ENCODE results near the gene NUP160.
"Not testable (repeated sequence)": the region's sequence is repeated elsewhere in the genome, so short reads cannot be mapped to it uniquely, and the experiment has no call there.

Gene NUP160

DNA sequence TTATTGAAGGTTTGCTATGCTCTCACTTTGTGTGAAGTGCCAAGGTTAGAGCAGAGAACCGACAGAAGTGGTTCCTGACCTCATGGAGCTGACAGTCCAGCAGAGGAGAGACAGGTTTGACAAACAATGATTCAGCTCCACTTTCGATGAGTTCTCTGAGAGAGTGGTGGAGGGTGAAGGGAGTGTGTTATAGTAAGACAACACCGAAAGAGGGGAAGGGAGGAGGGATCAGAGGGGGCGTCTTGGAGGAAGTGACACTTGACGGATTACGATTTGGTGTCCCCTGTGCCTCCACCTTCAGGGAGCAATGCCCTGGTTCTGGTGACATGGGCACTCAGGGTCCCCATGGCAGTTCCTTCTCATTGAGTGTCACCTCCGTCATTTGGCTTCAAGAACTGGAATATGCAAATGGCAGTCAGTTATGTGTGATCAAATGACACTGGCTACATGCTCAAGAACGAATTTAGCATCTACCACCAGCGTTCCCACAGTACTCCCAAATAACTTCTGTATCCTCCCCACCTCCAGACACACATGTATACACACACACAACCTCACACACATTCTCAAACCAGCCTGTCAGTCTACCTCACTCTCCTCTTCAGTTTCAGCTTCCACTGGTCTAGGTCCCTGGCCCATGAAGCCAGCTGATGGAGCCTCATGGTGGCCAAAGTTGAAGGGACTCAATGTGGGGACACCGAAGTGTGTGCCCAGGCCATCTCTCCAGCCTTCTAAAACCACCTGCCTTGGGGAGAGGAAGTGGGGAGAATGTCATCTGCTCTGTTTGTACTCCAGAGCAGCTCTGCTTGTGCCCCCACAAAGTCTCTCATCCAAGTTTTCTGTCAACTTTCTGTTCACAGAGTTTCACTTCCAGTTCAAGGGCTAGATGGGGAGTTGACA, 31.4 kb upstream of the NUP160 start:
- DNase-seq (ENCODE audit: low read depth in 1 of 2, low spot score in 1 of 2): no peak
- in situ Hi-C loops (cut with HindIII; ENCODE audit: low pct_unique_long_range_greater_than_20kb, low sequenced_read_pairs): no loop called here
- TF ChIP-seq JUND (IDR thresholded peaks at IDR 0.05; ENCODE audit: low read depth): no peak

DNA sequence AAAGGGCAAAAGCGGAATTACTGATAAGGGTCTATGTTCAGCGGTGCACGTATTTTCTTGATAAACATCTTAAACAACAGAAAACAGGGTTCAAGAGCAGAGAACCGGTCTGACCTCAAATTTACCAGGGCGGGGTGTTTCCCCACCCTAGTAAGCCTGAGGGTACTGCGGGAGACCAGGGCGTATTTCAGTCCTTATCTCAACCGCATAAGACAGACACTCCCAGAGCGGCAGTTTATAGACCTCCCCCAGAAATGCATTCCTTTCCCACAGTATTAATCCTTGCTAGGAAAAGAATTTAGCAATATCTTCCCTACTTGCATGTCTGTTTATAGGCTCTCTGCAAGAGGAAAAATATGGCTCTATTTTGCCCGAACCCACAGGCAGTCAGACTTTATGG, 27.7 kb upstream of the NUP160 start:
- in situ Hi-C loops (cut with HindIII; ENCODE audit: low pct_unique_long_range_greater_than_20kb, low sequenced_read_pairs): not testable (repeated sequence)
- DNase-seq (ENCODE audit: low read depth in 1 of 2, low spot score in 1 of 2): peak in 1 of 2 experiments; percentile 39

DNA sequence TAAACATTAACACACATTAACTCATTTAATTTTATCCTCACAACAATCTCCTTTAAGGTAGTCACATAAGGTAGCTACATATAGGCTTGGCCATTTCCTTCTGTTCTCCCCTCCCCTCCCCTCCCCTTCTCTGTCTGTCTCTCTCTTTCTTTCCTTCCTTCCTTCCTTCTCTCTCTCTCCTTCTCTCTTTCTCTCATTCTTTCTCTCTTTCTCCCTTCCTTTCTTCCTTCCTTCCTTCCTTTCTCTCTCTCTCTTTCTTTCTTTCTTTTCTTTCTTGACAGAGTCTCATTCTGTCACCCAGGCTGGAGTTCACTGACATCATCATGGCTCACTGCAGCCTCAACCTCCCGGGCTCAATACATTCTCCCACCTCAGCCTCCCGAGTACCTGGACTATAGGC, 22.3 kb upstream of the NUP160 start:
- TF ChIP-seq JUND (IDR thresholded peaks at IDR 0.05; ENCODE audit: low read depth): no peak
- in situ Hi-C loops (cut with HindIII; ENCODE audit: low pct_unique_long_range_greater_than_20kb, low sequenced_read_pairs): no loop called here
- DNase-seq (ENCODE audit: low read depth in 1 of 2, low spot score in 1 of 2): no peak

DNA sequence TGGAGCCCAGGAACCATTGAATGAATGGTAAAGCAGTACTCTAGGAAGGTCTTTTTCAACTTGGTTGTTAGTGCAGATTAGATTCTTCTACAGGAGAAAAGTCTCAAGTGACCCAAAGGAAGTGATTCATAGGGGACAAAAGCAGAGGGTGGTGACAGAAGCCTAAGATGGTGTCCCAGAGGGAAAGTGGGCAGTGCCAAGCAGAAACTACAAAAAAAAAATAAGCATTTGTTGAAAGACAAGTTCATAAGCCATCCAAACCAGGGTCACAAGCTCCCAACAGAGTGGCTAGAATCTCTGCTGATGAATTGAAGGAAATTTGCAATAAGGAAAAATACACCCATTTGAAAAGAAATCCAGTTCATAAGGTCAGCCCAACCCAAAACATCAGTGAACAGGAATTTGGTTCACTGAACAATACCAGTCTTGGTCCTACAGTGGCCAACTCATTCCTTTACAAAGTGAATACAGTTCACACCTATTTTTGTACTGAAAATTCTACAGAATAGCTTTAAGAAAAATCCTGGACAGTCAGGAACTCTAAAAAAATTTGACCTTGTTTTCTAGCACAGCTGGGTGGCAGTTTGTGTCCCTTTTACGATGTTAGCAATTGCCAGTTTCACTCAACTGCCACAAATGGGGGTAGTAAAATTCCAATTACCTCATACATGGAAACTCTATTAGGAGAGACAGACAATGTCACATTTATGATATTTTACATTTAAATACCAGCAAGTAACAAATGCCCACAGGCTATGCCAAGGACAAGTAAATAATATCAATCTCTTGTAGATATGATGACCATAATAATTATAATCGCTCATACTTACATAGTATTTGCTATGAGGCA, 21.6 kb upstream of the NUP160 start:
- in situ Hi-C loops (cut with HindIII; ENCODE audit: low pct_unique_long_range_greater_than_20kb, low sequenced_read_pairs): no loop called here
- no peak for DNase-seq (ENCODE audit: low read depth in 1 of 2, low spot score in 1 of 2)
- no peak for TF ChIP-seq JUND (IDR thresholded peaks at IDR 0.05; ENCODE audit: low read depth)

DNA sequence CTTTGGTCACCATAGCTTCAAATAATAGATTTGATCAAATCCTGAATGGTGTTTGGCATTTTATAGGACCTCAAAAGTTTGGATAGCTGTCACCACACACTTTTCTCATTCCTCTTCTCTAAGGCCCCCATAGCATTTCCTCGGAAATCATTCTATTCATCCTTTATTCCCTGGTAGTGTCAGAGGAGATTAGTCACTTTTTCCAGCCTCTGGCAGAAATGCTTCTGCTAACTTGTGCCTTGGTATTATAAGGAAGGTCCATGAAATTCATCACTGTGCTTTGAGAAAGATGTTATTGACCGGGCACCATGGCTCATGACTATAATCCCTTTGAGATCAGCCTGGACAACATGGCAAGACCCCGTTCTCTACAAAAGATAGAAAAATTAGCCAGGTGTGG, 19.7 kb upstream of the NUP160 start:
- in situ Hi-C loops (cut with HindIII; ENCODE audit: low pct_unique_long_range_greater_than_20kb, low sequenced_read_pairs): no loop called here
- no peak for TF ChIP-seq JUND (IDR thresholded peaks at IDR 0.05; ENCODE audit: low read depth)
- no peak for DNase-seq (ENCODE audit: low read depth in 1 of 2, low spot score in 1 of 2)

DNA sequence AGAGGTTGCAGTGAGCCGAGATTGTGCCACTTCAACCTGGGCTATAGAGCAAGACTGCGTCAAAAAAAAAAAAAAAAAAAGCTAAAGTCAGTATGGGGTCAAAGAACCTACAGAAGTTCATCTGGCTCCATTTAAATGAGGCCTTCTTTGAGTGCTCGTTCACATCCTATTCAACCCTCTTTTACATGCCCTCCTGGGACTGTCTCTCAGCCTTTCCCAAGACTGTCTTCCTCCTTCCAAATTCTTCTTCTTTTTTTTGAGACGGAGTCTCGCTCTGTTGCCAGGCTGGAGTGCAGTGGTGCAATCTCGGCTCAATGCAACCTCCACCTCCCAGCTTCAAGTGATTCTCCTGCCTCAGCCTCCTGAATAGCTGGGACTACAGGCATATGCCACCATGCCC, 18.7 kb upstream of the NUP160 start:
- in situ Hi-C loops (cut with HindIII; ENCODE audit: low pct_unique_long_range_greater_than_20kb, low sequenced_read_pairs): not testable (repeated sequence)

DNA sequence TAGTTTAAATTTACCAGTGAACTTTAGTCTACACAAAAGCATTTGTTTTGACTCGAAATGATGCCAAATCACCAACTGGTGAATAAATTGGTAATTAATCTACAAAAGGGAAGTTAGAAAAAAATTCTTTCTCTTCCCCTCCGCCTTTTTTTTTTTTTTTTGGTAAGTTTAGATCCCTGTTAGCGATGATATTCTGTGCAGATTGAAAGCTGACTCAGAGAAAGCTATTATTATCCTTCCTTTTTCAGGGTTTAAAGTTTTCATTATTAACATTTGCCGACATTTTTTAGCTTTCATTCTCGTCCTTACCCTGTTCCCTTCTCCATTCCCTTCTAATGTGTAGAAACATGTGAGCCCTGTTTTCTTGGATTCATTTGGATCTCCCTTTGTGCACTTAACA, 16.8 kb upstream of the NUP160 start:
- no peak for DNase-seq (ENCODE audit: low read depth in 1 of 2, low spot score in 1 of 2)
- in situ Hi-C loops (cut with HindIII; ENCODE audit: low pct_unique_long_range_greater_than_20kb, low sequenced_read_pairs): no loop called here
- no peak for TF ChIP-seq JUND (IDR thresholded peaks at IDR 0.05; ENCODE audit: low read depth)

More for the DNA sequence above, 18.7 kb upstream of the NUP160 start:
- DNase-seq (ENCODE audit: low read depth in 1 of 2, low spot score in 1 of 2): not testable (repeated sequence)

DNA sequence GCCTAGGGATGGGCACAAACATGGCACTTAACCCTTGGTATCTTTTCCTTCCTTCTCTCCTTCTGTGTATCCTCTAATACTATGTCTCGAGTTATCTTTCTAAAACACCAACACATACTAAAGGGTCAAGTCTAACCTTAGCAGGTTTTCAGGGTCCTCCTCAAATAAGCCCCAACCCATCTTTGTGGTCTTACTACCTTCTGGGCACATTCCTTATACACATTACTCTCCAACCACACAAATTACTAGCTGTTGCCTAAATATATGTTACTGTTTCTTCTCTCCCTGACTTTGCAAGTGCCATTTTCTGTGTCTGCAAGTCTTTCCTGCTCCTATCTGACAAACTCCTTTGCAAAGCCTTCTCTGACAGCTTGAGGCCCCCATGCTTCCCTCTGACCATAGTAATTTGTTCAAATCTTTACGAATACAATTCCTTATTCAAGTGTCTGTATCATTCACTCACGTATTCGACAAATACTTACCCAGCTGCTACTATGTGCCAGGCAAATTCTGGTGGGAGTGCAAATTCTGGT, 15.8 kb upstream of the NUP160 start:
- in situ Hi-C loops (cut with HindIII; ENCODE audit: low pct_unique_long_range_greater_than_20kb, low sequenced_read_pairs): no loop called here
- TF ChIP-seq JUND (IDR thresholded peaks at IDR 0.05; ENCODE audit: low read depth): no peak
- no peak for DNase-seq (ENCODE audit: low read depth in 1 of 2, low spot score in 1 of 2)

DNA sequence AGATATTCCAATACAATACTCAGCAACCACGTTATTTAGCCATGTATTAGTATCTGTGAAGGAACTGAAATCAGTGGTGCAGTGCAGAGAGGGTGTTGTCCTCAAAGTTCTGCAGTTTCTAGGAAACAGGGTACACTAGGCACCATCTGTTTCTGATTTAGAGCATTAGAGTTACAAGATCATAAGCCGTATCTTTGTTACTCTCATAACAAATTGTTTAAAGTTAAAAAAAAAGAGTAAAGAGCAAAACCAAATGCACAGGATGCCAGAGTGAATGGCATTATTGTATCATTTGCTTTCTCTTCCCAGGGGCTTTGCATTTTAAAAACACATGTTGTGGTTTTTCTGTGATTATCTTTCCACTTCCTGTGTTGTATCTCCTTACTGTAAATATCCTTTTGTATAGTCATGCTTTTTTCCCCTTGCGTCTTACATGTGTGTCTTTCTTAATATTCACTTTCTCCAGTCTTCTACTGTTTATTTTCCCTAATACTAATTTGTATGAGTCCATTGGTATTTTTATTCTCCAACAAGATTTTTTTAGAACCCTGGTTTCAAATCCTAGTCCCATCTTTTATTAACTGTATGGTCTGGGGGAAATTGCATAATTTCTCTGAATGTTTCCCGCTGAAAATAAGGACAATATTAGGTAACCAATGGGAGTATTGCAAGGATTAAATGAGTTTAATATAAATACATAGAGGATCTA, 15.2 kb upstream of the NUP160 start:
- no peak for DNase-seq (ENCODE audit: low read depth in 1 of 2, low spot score in 1 of 2)
- no peak for TF ChIP-seq JUND (IDR thresholded peaks at IDR 0.05; ENCODE audit: low read depth)
- in situ Hi-C loops (cut with HindIII; ENCODE audit: low pct_unique_long_range_greater_than_20kb, low sequenced_read_pairs): no loop called here

DNA sequence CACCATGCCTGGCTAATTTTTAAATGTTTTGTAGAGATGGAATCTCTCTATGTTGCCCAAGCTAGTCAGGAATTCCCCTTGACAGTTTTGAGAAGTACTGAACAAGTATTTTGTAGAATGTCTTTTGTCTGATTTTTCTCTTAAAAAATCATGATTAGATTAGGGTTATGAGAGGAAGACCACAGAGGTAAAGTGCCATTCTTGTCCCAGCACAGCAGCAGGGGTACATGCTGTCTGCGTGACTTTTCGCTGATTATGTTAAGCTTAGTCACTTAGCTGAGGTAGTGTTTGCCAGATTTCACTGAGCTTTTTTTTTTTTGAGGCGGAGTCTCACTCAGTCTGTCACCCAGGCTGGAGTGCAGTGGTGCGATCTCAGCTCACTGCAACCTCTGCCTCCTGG, 13.6 kb upstream of the NUP160 start:
- DNase-seq (ENCODE audit: low read depth in 1 of 2, low spot score in 1 of 2): no peak
- in situ Hi-C loops (cut with HindIII; ENCODE audit: low pct_unique_long_range_greater_than_20kb, low sequenced_read_pairs): no loop called here
- no peak for TF ChIP-seq JUND (IDR thresholded peaks at IDR 0.05; ENCODE audit: low read depth)

DNA sequence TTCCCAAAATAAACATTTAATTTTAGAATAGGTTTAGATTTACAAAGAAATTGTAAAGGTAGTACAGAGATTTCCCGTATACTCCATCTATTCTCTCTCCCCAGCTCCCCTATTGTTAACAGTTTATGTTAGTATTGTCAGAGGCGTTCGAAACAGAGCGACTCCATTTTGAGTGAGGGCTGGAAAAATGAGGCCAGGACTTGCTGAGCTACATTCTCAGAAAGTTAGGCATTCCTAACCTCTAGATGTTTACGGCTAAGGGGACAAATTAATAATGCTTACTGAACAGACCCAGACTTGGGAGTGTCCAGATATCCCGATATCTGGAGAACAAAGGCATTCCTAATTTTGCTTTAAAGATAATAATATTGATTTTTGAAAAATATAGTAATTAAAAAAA, 12.4 kb upstream of the NUP160 start:
- peak in 1 of 2 experiments; percentile 51 for DNase-seq (ENCODE audit: low read depth in 1 of 2, low spot score in 1 of 2)
- in situ Hi-C loops (cut with HindIII; ENCODE audit: low pct_unique_long_range_greater_than_20kb, low sequenced_read_pairs): no loop called here
- TF ChIP-seq JUND (IDR thresholded peaks at IDR 0.05; ENCODE audit: low read depth): no peak

DNA sequence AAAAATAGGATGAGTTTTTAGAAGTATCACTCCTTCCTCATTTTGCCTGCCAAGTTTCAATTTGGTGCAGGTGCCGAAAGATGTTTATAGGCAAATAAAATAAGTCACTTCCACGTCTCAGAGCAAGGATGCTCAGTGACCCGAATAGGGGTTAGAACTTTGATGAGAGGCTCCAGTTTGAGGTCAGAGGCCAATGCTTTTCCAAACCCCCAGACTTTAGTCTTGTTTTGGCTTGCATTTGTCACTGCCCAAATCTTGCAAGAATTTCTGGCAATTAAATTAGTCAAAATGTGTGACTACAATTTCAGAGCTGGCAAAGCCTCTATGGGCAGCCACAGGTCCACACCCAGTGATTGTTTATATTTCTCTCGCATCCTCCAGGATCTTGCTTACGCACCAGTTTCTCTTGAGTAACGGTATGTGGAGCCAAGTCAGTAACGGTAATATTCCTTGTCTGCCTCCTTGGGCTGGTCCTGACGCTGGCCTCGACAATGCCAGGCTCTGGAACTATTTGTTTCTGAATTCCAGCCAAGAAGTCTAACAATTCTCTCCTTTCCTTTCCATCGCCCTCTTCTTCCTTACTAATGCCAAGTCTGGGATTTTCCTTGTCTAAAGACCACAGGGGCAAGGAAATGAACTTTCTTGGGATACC, 9.9 kb upstream of the NUP160 start:
- in situ Hi-C loops (cut with HindIII; ENCODE audit: low pct_unique_long_range_greater_than_20kb, low sequenced_read_pairs): no loop called here
- peak in 1 of 2 experiments; percentile 19 for DNase-seq (ENCODE audit: low read depth in 1 of 2, low spot score in 1 of 2)
- no peak for TF ChIP-seq JUND (IDR thresholded peaks at IDR 0.05; ENCODE audit: low read depth)
